Activated T-helper 1 cell treated with anti-CD3 and anti-CD28 coated beads, Interleukin-12 subunit alpha, Interleukin-12 subunit beta, Interleukin-2, Interleukin-4 antibody, amounts not matched to agents 30 ng/mL and 10 ng/mL and 1 ng/mL, durations not matched to agents 14 hours and 24 hours and 36 hours (primary cell): ENCODE results near the gene PTBP3. TPM values are rescaled to one million over a fixed set of nuclear protein-coding genes. Genes with fewer than 3 reads are reported as not detected.

Source experiments
- DNase-seq: peaks from one replicate; pipeline ENCODE4 v3.0.0; 2021; ENCODE audit warnings: low spot score
- H3K27ac Mint-ChIP-seq: one replicate; pipeline ENCODE4 v1.8.0; 2021; ENCODE audit warnings: mild to moderate bottlenecking, mixed read lengths
- H3K27me3 Mint-ChIP-seq: one replicate; pipeline ENCODE4 v1.8.0; 2022; ENCODE audit warnings: mild to moderate bottlenecking, moderate library complexity, mixed read lengths; ENCODE audit not compliant: insufficient read depth
- H3K36me3 Mint-ChIP-seq: one replicate; pipeline ENCODE4 v1.8.0; 2021; ENCODE audit warnings: low read depth, mixed read lengths
- H3K4me1 Mint-ChIP-seq: one replicate; pipeline ENCODE4 v1.8.0; 2021; ENCODE audit warnings: low read depth, mixed read lengths
- H3K4me3 Mint-ChIP-seq: one replicate; pipeline ENCODE4 v1.8.0; 2021; ENCODE audit warnings: mild to moderate bottlenecking, moderate library complexity, mixed read lengths
- H3K9me3 Mint-ChIP-seq: one replicate; pipeline ENCODE4 v1.8.0; 2021; ENCODE audit warnings: mixed read lengths
- intact Hi-C: fragments of 100-400 bp; cut with micrococcal nuclease; formaldehyde crosslinking; loops from one replicate; pipeline ENCODE4 v1.15.1; 2024
- total RNA-seq: library from RNA; stranded (reverse); gene quantifications from 2 replicates; pipeline ENCODE4 v1.2.3, GENCODE V29; 2022

The PTBP3 gene
- total RNA-seq, 1 donor from 2014 or later, result 101 TPM

- Mint-ChIP-seq H3K27me3 (no peaks in the 10 kb centered on the region), H3K4me3 (no peak overlapping the region), H3K36me3 (peaks cover 13% of the 10 kb centered on the region), H3K9me3 (no peaks in the 10 kb centered on the region), H3K4me1 (peaks cover 18% of the 10 kb centered on the region), H3K27ac (no peak overlapping the region)
- no peak for DNase-seq
- intact Hi-C loops, result loop anchor here (5.0 kb wide), 1 partner anchor 729 kb away; no protein-coding TSS in a partner anchor
Observed at GRCh38 chr9:112241491-112241890, 91.9 kb downstream of the PTBP3 start.

GRCh38 chr9:112239708-112240107, 93.7 kb downstream of the PTBP3 start:
- Mint-ChIP-seq H3K4me1 (peaks cover 18% of the 10 kb centered on the region), H3K27ac (no peak overlapping the region), H3K27me3 (no peaks in the 10 kb centered on the region), H3K4me3 (no peak overlapping the region), H3K36me3 (peaks cover 9% of the 10 kb centered on the region), H3K9me3 (no peaks in the 10 kb centered on the region)
- intact Hi-C loops, result loop anchor here (5.0 kb wide), 1 partner anchor 727 kb away; no protein-coding TSS in a partner anchor
- no peak for DNase-seq

- peaks cover 9% of the 10 kb centered on the region for H3K36me3 Mint-ChIP-seq
- H3K27ac Mint-ChIP-seq, result no peak overlapping the region
- H3K27me3 Mint-ChIP-seq, result no peaks in the 10 kb centered on the region
- H3K4me3 Mint-ChIP-seq, result no peak overlapping the region
- no peaks in the 10 kb centered on the region for H3K9me3 Mint-ChIP-seq
- intact Hi-C loops, result no loop called here
- peaks cover 18% of the 10 kb centered on the region for H3K4me1 Mint-ChIP-seq
- no peak for DNase-seq
Observed at GRCh38 chr9:112239284-112239683, 94.1 kb downstream of the PTBP3 start.

- H3K4me1 Mint-ChIP-seq, result peaks cover 19% of the 10 kb centered on the region
- no peak overlapping the region for H3K4me3 Mint-ChIP-seq
- intact Hi-C loops, result no loop called here
- H3K27ac Mint-ChIP-seq, result no peak overlapping the region
- peaks cover 16% of the 10 kb centered on the region for H3K36me3 Mint-ChIP-seq
- H3K9me3 Mint-ChIP-seq, result no peaks in the 10 kb centered on the region
- no peaks in the 10 kb centered on the region for H3K27me3 Mint-ChIP-seq
- DNase-seq, result no peak
Observed at GRCh38 chr9:112234779-112235178, 98.6 kb downstream of the PTBP3 start.

GRCh38 chr9:112233769-112234168, 99.7 kb downstream of the PTBP3 start:
- Mint-ChIP-seq H3K9me3 (no peaks in the 10 kb centered on the region), H3K4me1 (peaks cover 18% of the 10 kb centered on the region), H3K27me3 (no peaks in the 10 kb centered on the region), H3K4me3 (no peak overlapping the region), H3K36me3 (peaks cover 16% of the 10 kb centered on the region), H3K27ac (no peak overlapping the region)
- intact Hi-C loops, result no loop called here
- DNase-seq, result no peak

- no peak overlapping the region for H3K4me3 Mint-ChIP-seq
- peaks cover 7% of the 10 kb centered on the region for H3K4me1 Mint-ChIP-seq
- DNase-seq, result no peak
- intact Hi-C loops, result no loop called here
- no peaks in the 10 kb centered on the region for H3K9me3 Mint-ChIP-seq
- H3K27ac Mint-ChIP-seq, result no peak overlapping the region
- peaks cover 23% of the 10 kb centered on the region for H3K36me3 Mint-ChIP-seq
- H3K27me3 Mint-ChIP-seq, result no peaks in the 10 kb centered on the region
Observed at GRCh38 chr9:112232233-112232632, 101.2 kb downstream of the PTBP3 start.

GRCh38 chr9:112226091-112226490, 107.3 kb downstream of the PTBP3 start:
- DNase-seq, result no peak
- Mint-ChIP-seq H3K4me1 (peaks cover 14% of the 10 kb centered on the region), H3K4me3 (no peak overlapping the region), H3K27me3 (no peaks in the 10 kb centered on the region), H3K27ac (no peak overlapping the region), H3K36me3 (peaks cover 59% of the 10 kb centered on the region), H3K9me3 (no peaks in the 10 kb centered on the region)
- intact Hi-C loops, result no loop called here

GRCh38 chr9:112224401-112225289, 108.8 kb downstream of the PTBP3 start:
- H3K4me3 Mint-ChIP-seq, result no peak overlapping the region
- DNase-seq, result no peak
- intact Hi-C loops, result no loop called here
- H3K9me3 Mint-ChIP-seq, result no peaks in the 10 kb centered on the region
- no peaks in the 10 kb centered on the region for H3K27me3 Mint-ChIP-seq
- no peak overlapping the region for H3K27ac Mint-ChIP-seq
- peaks cover 19% of the 10 kb centered on the region for H3K4me1 Mint-ChIP-seq
- H3K36me3 Mint-ChIP-seq, result peaks cover 58% of the 10 kb centered on the region

GRCh38 chr9:112218908-112219307, 114.5 kb downstream of the PTBP3 start:
- peak overlapping the region; percentile 19 for H3K4me3 Mint-ChIP-seq
- H3K4me1 Mint-ChIP-seq, result peaks cover 26% of the 10 kb centered on the region
- no peaks in the 10 kb centered on the region for H3K9me3 Mint-ChIP-seq
- intact Hi-C loops, result loop anchor here (1.0 to 10.0 kb wide), 6 partner anchors 39 to 304 kb away; partner anchors contain the start of gene PTBP3
- H3K27ac Mint-ChIP-seq, result peak overlapping the region; percentile 70
- H3K27me3 Mint-ChIP-seq, result no peaks in the 10 kb centered on the region
- DNase-seq, result peak; percentile 9
- peaks cover 38% of the 10 kb centered on the region for H3K36me3 Mint-ChIP-seq

GRCh38 chr9:112212926-112213325, 120.5 kb downstream of the PTBP3 start:
- Mint-ChIP-seq H3K4me3 (no peak overlapping the region), H3K27me3 (no peaks in the 10 kb centered on the region), H3K36me3 (peaks cover 43% of the 10 kb centered on the region), H3K4me1 (peaks cover 3% of the 10 kb centered on the region), H3K27ac (no peak overlapping the region), H3K9me3 (peaks cover 12% of the 10 kb centered on the region)
- no peak for DNase-seq
- intact Hi-C loops, result loop anchor here (10.0 kb wide), 1 partner anchor 298 kb away; no protein-coding TSS in a partner anchor

GRCh38 chr9:112207451-112207850, 126.0 kb downstream of the PTBP3 start:
- no peak for DNase-seq
- no peaks in the 10 kb centered on the region for H3K4me1 Mint-ChIP-seq
- no peak overlapping the region for H3K27ac Mint-ChIP-seq
- H3K36me3 Mint-ChIP-seq, result peaks cover 55% of the 10 kb centered on the region
- intact Hi-C loops, result no loop called here
- H3K27me3 Mint-ChIP-seq, result no peaks in the 10 kb centered on the region
- H3K9me3 Mint-ChIP-seq, result peaks cover 17% of the 10 kb centered on the region
- H3K4me3 Mint-ChIP-seq, result no peak overlapping the region

- H3K9me3 Mint-ChIP-seq, result peaks cover 14% of the 10 kb centered on the region
- H3K27me3 Mint-ChIP-seq, result no peaks in the 10 kb centered on the region
- no peak overlapping the region for H3K27ac Mint-ChIP-seq
- peaks cover 38% of the 10 kb centered on the region for H3K36me3 Mint-ChIP-seq
- peaks cover 5% of the 10 kb centered on the region for H3K4me1 Mint-ChIP-seq
- no peak overlapping the region for H3K4me3 Mint-ChIP-seq
- intact Hi-C loops, result no loop called here
- no peak for DNase-seq
Observed at GRCh38 chr9:112203536-112203935, 129.9 kb downstream of the PTBP3 start.

GRCh38 chr9:112200711-112201110, 132.7 kb downstream of the PTBP3 start:
- Mint-ChIP-seq H3K27ac (no peak overlapping the region), H3K4me3 (no peak overlapping the region), H3K27me3 (peaks cover under 1% of the 10 kb centered on the region), H3K9me3 (peaks cover 3% of the 10 kb centered on the region), H3K36me3 (peaks cover 20% of the 10 kb centered on the region), H3K4me1 (peaks cover 5% of the 10 kb centered on the region)
- DNase-seq, result no peak
- intact Hi-C loops, result no loop called here
